ENCODE measurements around the gene HOXD8.

HOXD8 gene

DNA sequence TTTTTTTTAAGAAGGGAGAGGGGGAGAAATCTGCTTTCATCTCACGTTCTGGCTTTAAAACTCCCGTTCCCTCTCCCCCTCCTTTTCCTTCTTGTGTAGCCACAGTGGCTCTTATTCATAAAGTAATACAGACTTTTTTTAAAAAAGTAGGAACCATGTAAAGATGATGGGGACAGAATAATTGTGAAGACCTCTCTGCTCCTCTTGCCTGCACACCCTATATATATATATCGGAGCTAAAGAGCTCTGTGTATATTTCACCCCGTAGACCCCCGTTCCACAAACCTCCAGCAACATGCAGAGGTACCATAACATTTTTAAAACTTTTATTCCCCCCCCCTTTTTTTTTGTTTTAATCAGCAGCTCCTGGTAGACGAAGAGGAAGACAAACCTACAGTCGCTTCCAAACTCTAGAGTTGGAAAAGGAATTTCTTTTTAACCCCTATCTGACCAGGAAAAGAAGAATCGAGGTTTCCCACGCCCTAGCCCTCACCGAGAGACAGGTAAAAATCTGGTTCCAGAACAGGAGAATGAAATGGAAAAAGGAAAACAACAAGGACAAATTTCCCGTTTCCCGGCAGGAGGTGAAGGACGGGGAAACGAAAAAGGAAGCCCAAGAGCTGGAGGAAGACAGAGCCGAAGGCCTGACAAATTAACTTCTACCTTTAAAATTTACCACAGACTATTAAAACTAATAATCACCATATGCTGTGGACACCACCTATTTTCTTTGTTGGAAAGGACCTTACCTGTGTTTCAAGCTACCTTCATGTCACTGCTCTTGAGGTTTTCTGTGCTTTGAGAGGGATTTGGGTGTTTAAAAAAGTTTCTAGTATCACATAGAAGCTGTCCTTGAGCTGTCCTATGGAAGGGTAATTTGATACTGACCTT, 1.7 kb downstream of the HOXD8 start:
- no peak for DNase-seq (ENCODE audit: low spot score)

DNA sequence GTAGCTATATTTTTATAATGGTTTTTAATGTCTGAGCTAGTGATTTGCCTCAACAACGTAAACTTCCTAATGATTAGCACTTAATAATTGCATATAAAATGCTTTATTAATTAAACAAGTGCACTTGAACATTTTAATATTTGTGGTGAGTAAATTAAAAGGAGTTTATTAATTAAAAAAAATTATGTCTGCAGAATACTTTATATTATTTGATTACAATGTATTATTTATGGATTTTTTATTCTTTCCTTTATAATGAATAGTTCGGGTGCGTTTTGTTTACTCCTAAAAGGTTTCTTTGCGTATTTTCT, 2.3 kb downstream of the HOXD8 start:
- DNase-seq (ENCODE audit: low spot score), result no peak

DNA sequence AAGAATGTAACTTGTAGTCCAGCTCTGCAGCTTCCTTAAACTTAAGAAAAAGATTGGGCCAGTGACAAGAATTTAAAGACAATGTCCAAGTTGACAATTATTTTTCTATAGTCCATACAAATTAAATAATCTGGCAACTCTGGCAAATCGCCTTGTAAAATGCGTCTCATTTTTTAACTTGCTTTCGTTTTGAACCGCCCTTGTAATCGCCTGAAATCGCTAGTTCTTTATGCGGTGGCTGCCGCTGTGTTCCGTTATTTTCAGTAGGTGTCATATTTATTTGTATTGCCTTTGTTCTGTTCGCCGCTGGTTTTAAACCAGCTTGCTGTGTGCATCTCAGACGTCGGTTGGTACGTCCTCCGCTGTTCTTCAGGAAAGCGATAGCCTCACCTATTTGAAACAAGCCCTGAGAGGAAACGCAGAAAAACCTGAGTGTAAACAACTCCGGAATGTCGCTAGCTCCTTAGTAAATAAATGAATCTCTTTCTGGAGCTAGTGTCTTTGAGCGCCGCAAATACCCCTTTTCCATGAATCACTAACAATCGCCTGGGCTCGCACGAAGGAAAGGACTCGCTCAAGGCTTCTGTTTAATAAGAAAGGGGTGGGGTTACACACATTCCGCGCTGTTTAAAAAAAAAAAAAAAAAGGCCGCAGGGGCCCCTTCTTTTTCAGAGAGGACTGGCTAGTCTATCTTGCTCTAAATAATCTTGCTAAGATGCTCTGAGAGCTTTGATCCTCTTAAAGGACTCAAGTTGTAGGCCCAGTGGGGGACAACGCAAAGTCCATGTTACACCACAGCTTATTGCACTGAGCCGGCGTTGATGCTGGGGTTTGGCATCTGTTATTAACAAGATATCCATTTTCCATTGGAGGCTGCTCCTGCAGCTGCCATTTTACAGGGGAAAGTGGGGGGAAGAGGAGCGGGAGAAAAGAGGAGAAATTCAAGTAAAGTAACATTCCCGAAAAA, 3.0 kb downstream of the HOXD8 start:
- DNase-seq (ENCODE audit: low spot score), result no peak

DNA sequence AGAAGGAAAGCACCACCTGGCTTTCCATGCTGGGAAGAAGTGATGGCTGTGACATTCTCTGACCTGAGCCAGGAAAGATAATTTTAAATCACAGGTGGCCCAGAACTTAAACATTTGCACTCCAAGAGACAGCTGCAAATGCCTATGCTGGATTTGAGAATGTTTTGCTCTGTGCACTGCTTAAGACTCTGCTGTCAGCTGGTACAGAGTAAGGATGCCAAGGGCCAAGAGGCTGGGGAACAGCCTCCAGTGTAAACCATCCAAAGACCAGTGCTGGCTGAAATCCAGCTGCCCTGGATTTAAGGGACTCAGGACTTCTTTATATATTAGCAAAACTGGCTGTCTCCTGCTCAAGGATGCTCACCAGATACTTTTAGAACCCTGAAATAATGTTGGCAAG, 3.9 kb downstream of the HOXD8 start:
- no peak for DNase-seq (ENCODE audit: low spot score)

DNA sequence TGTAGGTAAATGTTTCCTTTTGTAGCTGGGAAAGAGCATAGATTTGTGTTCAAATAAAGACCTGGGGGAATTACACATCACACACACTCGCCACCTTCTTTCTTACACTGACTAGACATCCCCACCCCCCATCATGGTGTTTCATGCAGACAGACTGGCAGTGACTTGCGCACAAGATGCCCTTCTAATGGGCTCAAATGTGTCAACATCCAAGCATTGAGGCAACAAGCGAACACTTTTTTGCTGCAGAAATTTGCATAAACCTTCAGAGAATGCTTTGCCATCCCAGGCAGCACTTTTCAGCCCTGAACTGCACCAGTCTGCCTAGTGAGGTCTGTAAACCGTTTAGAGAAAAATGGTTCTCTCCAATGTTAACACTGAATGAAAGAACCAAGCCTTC, 4.5 kb downstream of the HOXD8 start:
- DNase-seq (ENCODE audit: low spot score), result no peak

DNA sequence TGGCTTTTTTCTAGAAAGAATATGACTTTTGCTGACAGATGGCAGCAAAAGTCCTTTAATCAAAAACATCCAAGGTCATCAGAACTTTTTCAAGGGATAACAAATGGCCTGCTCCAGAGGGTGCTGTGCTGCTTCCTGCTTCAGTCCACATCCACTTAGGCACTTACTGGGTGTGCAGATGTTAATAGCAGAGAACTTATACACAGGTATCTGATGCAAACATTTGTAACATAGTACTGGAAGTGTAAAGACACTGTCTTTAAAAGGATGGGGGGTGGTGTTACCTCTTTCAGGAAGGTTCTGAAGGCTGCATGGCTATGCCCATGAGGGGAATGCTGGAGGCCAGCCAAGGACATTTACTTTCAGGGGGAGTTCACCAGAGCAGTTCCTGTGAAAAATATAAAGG, 5.5 kb downstream of the HOXD8 start:
- no peak for DNase-seq (ENCODE audit: low spot score)

DNA sequence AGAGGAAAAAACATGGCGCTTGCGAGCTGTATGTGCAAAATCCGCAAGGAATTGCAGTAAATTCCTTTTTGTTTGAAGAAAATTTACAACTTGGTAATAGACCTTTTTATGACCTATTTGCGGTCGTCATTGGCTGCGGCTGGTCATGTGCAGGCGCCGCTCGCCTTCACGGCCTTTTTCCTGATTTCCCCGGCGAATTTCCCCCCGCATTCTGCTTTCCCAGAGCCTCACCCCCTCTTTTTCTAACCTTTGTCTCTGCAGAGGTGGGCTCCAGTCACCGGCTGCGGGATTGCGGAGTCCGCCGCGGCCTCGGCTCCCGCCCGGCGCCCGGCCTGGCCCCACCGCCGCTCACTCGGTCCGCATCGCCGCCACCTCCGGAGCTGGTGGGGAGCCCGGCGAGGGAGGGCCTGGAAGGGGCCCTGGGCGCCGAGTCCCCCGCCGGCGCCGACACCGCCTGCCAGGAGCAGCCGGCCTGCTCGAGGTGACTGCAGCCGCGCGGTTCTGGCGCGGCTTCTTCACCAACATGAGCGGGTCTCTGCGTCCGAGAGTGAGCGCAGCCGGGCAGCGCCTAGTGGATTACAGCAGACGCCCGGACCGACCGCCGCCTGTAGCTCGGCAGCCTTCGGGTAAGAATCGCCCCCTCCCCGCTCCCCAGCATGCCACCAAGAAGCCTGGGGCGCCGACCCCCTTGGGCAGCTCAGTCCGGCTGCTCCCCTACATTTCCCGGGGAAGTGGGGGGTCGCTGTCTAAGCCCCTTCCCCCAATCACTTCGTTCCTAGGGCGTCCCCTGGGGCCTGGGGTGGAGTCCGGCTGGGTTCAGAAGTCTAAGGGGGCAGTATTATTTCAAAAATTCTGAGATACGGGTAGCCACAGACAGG, 7.1 kb downstream of the HOXD8 start:
- DNase-seq (ENCODE audit: low spot score), result no peak

DNA sequence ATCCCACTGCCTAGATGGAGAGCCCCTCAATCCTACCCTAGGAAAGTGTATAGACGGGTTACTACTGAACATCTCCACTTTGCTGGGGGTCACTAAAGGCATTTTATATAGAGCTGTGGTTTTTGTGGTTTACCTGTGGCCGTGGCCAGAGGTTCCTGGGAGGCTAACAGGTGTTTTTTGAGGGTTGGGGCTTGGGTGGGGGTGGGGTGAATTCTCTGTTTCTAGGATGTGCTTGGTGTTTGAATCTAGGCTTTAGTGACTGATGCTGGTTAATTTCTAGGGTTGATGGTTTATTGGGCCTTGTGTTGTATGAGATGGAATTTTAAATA, 7.7 kb downstream of the HOXD8 start:
- DNase-seq (ENCODE audit: low spot score), result no peak

DNA sequence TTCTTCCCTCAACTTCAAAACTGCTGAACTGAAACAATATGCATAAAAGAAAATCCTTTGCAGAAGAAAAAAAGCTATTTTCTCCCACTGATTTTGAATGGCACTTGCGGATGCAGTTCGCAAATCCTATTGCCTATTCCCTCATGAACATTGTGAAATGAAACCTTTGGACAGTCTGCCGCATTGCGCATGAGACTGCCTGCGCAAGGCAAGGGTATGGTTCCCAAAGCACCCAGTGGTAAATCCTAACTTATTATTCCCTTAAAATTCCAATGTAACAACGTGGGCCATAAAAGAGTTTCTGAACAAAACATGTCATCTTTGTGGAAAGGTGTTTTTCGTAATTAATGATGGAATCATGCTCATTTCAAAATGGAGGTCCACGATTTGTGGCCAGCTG, 8.4 kb downstream of the HOXD8 start:
- no peak for DNase-seq (ENCODE audit: low spot score)

DNA sequence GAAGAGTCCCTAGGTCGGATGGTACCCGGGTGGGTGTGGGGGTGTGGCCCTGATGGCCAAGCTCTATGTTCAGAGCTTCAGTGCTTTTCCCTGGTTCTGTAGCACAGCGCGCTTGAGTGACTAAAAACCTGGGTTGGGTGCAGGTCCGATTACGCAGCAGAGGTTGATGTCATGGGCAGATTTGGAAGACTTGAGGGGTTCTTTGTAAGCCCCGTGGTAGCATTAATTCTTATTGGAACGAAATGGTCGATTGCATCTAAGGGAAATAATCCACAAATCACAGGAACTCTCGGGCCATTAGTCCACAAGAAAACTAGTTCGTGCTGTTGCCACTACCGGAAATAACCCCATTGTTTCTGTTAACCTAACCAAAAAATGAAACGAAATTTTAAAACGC, 9.0 kb downstream of the HOXD8 start:
- no peak for DNase-seq (ENCODE audit: low spot score)

DNA sequence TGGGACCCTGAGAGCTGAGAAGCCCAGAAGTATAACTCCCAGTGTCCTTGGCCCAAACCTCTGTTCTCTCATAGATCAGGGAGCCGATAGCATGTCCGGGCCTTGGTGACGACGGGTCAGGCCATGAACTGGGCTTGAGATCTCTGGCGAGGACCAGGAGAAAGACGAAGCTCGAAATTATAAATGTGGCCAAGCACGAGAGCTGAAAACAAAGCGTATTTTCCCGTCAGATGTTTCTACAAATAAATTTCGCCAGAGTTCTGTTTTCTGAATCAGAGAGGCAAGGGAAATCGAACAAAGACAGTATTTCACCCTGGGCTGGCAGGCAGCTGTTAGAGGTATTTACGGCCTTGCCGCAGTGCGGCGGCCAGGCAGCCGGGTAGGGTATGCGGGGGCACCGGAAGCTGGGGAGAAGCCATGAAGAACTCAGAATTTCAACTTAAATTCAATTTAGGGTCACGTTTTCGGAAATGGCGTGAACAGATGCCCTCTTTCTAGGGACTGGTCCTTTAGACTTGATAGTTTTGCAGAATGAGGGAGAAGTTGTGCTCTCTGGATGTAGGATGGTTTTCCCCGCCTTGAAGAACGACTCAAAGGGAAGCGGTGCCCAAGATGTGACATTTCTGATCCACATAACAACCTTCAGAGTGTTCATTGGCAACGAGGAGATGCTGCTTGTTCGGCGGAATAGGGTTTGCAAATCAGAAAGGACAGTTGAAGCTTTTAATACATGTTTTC, 9.6 kb downstream of the HOXD8 start:
- no peak for DNase-seq (ENCODE audit: low spot score)

DNA sequence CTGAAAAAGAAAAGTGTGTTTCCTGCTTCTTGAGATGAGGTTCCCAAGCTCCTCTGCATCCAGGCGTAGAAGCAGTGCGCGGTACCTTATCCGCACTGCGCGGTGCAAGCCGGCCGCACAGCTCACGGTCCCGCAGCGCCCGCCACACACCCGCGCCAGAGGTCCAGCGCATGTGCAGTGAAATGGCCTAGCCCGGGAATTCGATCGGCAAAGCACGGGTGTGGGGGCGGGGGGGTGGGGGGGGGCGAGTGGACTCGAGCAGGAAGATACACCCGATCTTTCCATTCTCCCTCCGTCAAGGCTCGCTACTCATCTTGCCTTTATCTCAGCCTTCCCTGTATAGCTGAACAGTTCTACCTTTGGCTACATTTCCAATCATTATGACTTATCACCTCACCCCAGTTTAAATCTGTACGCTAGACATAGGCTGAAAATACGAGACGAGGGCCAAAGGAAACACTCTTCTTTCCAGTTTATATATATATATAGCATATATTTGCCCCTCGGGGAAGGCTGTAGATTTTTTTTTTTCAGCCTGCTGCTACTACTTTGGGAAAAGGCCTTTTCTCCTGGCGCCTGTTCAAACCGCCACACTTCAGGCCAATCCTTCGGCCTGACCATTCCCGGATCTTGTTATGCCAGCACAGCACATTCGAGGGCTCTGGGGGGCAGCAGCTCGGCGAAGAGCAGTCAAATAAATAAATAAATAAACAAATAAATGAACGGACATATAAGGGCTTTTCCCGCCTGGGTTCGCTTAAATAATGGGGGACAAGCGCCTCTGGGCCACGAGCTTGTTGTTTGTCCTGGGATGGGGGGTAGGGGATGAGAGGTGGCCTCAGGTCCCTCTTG, 10.4 kb downstream of the HOXD8 start:
- no peak for DNase-seq (ENCODE audit: low spot score)

DNA sequence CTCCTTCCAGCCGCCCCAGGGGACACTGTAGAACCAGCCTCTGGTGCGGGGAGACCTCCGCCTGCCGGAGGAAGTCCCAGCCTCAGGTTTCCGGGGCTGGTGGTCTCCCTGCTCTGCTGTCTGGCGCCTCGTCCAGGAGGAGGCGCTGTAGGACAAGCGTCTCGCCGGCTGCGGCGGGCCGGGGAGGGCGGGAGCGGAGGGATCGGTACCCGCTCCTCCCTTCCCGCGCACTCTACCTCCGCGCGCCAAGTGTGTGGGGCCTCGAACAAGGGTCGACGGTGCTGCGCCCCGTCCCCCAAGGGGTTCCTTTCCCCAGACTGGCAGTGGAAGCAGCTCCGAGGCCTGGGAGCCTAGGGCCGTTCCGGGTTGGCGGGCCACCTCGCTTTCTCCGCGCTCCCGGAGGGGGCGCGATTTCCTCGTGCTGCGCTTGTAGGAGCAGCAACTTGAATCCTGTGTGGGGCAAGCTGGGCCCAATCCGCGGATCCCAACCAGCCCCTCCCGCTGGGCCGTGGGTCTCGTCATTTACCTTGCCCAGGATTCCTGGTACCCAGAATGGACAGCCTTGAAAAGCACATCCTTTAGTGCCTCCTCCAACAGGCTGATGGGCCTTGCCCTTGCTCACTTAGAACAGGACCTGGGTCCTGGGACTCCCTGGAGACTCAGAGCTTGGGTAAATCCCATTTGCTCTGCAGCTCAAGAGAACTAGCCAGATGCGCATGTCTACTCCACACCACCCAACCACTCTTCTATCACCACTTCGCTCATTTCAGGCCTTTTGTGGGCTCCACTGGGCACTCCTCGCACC, 11.2 kb downstream of the HOXD8 start:
- peak; percentile 53 for DNase-seq (ENCODE audit: low spot score)

DNA sequence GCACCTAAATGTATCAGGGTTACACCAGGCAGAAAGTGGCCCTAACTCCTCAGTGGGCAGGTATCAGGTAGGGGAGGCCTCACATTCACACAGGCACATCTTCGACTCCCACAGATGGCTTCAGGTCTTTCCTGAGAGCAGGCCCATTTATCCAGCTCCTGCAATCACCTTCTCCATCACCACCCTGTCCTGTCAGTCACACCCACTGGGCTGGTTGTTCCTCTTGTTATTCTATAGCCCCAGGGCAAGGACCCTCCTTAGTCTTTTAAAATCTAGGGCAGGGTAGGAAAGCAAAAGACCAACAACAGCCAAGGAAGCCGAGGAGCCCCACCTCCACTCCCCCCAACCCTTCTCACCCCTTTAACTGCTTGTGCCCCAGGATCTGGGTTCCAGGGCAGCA, 12.8 kb downstream of the HOXD8 start:
- DNase-seq (ENCODE audit: low spot score), result no peak

DNA sequence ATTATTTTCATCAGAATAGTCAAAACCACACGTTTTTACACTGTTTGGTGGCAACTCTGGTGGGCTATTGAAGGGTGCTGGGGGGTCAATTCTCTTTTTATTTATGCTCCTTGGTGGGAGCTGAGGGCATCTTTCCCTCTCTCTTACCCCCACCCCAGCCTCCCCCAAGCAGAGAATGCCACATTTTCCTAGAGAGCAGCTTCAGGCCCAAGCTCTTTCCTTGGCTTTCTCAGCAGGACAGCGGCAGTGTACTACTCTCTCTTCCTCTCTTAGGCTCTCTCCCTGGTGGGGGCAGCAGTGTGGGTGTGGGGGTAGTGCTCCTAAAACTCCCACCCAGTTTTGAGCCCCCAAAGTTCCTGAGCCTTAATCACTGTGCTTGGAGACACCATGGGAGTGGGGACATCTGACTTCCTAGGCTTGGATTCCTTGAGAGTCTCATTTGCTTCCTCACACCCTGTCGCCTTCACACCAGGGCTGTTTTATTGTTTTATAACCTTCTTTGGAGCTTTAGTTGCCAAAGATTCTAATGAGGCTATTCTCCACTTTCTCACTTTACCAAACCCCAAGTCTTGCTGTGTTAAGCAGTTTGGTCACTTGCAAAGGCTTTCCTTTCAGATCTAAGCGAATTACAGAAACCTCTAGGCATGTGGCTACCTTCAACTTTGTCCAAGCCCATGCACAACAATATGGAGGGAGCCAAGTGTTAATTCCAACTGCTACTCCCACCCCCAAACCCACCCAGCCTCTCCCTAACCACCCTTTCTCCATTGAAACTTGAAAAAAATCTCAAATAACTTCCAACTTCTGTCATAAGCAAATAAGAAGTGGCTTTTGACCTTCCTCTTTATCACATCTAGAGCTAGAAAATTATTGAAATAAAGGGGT, 15.8 kb downstream of the HOXD8 start:
- DNase-seq (ENCODE audit: low spot score), result no peak

DNA sequence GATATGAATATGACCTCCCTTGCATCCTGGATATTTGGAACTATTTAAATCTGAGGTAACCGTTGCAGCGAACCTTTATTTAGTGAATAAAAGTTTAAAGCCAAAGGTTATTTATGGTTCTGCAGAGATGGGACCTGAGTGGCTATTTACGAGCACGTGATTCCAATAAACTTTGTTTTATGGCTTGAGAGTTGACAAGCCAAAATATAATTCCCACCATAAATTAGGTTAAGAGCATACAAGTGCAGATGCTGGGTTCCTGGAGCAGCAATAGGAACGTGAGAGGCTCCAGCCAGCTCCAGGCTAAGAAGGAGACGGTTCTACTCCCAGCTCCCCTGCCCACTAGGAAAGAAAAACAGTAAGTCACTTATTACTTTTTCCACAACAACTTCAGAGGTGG, 16.6 kb downstream of the HOXD8 start:
- no peak for DNase-seq (ENCODE audit: low spot score)

DNA sequence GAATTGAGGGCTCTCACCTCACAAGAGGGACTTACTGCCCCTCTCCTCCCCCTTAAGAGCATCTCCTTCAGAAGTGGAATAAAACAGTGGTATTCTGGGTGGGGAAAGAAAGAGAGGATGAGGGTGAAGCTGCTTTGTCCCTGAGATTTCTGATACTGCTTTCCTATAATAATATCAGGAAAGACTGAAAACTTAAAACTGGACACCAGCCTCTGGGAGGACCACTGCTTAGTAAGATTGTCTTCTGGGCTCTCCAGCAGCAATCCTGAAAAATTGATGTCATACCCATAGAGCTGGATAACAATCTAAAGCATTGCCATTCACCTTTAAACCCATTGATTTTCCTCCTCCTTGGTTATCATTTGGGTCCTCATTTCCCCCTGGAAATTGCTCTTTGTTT, 17.1 kb downstream of the HOXD8 start:
- no peak for DNase-seq (ENCODE audit: low spot score)

DNA sequence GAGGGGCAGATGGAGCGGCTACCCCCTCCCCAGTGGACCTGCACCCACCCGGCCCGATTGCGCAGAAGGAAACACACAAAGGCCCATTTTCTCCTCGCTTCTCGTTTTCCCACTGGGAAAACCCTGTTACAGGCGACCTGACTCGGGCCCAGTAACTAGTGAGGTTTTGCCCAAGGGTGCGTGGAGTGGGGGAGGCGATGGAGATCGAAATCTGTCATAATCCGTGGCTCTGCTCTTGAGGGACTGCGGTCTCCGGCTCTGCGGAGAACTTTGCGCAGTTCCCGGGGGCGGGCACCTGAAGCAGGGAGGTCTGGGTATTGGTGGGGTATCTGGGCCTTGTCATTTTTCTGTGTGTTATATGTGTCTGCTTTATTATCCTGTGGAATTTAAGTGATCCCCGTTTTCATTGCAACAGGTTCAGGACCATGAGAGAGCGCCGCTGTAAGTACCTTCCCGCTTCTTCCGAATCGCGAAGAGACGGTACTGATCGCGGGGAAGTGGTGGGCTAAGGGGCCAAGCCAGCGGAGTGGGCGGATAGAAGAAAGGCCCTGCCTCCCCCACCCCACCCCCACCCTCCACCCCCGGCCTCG, 17.8 kb downstream of the HOXD8 start:
- DNase-seq (ENCODE audit: low spot score), result no peak
